ENCODE data around the gene APC2. TPM values are rescaled to one million over a fixed set of nuclear protein-coding genes. Genes with fewer than 3 reads are reported as not detected.
A peak's percentile ranks its signal among the peaks of the same experiment; 100 is the strongest.

APC2 gene
- total RNA-seq, 1 experiment from 2014 or later, result 0.68 TPM

DNA sequence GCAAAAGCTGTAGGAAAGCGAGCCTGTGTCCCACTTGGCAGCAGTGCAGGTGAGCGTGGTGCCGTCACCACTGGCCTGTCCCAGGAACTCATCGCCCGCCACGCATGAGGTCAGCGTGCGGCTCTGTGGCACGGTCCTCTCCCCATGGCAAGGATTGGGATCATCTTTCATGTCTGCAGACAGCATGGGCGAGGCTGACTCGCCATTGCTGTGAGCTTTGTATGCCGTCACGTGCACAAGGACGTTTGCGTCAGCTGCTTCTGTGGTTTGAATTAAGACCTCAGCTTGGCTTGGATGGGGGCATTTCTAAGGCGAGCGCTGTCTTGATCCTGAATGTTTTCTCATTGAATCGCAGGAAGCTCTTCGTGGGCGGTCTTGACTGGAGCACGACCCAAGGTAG, 32.8 kb upstream of the APC2 start:
- H4K8ac ChIP-seq (replicated peaks; ENCODE audit: insufficient read length, low read depth, low read length), result no peak overlapping the region
- H2AK5ac ChIP-seq (ENCODE audit: insufficient read length, low read length), result no peak overlapping the region
- no peak overlapping the region for H2BK20ac ChIP-seq (ENCODE audit: low read depth, low read length, poor library complexity, severe bottlenecking)
- no peak overlapping the region for H2BK120ac ChIP-seq (ENCODE audit: low read depth, low read length, poor library complexity, severe bottlenecking)
- no peak overlapping the region for H3K56ac ChIP-seq (ENCODE audit: insufficient read length, low read depth, low read length)
- Mint-ChIP-seq H3K4me3 (peak overlapping the region; percentile 7 to 57; a peak in 2 of 5 replicates), H3K36me3 (ENCODE audit: insufficient read depth in 1 of 3, low read depth in 3 of 3) (peaks cover 19 to 72% (median 55%) of the 10 kb centered on the region in 3 experiments), H3K27me3 (ENCODE audit: low read depth) (no peaks in the 10 kb centered on the region), H3K9me3 (peaks cover 0 to 2% of the 10 kb centered on the region in 2 experiments; a peak in 1 of 5 replicates), H3K4me1 (peaks cover 35 to 38% of the 10 kb centered on the region in 2 experiments), H3K27ac (peak overlapping the region; percentile 63 to 94 (median 94); a peak in 5 of 7 replicates)
- H4K91ac ChIP-seq (ENCODE audit: insufficient read length, low read depth, low read length), result no peak overlapping the region
- no peaks in the 10 kb centered on the region for H3K9me3 ChIP-seq (ENCODE audit: control insufficient read depth, low read depth, low read length)
- no peak overlapping the region for H3K23ac ChIP-seq (ENCODE audit: insufficient read length, low read depth, low read length)
- H3K4ac ChIP-seq (ENCODE audit: low read depth, low read length), result no peak overlapping the region
- H3T11ph ChIP-seq (ENCODE audit: low read length), result no peak overlapping the region
- H2BK15ac ChIP-seq (ENCODE audit: low read depth, low read length), result no peak overlapping the region
- no peak for DNase-seq
- H3K79me2 ChIP-seq (ENCODE audit: insufficient read depth, low read length), result peaks cover 50% of the 10 kb centered on the region; the same call in 1 of the 2 replicates
- peaks cover 8% of the 10 kb centered on the region for H3K79me1 ChIP-seq (ENCODE audit: insufficient read depth, low read depth, low read length, poor library complexity, severe bottlenecking)
- no CpG with 5 or more reads among the region's 21 CpGs for WGBS (ENCODE audit: extremely low coverage, insufficient read length, low lambda C conversion rate)
- H4K5ac ChIP-seq (ENCODE audit: insufficient read length, low read depth, low read length), result no peak overlapping the region
- H2BK5ac ChIP-seq (ENCODE audit: insufficient read length, low read length), result no peak overlapping the region
- H3K27ac ChIP-seq (ENCODE audit: insufficient read length, low read depth, low read length), result no peak overlapping the region
- H3K4me2 ChIP-seq (ENCODE audit: insufficient read depth, insufficient read length, low read length), result no peak overlapping the region
- H4K20me1 ChIP-seq (ENCODE audit: control insufficient read depth, insufficient read depth, insufficient read length), result peaks cover 2% of the 10 kb centered on the region
- no peak overlapping the region for H2AFZ ChIP-seq (ENCODE audit: low read length)
- H3K27me3 ChIP-seq (ENCODE audit: insufficient read depth, low read length), result no peaks in the 10 kb centered on the region
- H2BK12ac ChIP-seq (ENCODE audit: insufficient read length, low read depth, low read length), result no peak overlapping the region
- TF ChIP-seq, protein P1, sequence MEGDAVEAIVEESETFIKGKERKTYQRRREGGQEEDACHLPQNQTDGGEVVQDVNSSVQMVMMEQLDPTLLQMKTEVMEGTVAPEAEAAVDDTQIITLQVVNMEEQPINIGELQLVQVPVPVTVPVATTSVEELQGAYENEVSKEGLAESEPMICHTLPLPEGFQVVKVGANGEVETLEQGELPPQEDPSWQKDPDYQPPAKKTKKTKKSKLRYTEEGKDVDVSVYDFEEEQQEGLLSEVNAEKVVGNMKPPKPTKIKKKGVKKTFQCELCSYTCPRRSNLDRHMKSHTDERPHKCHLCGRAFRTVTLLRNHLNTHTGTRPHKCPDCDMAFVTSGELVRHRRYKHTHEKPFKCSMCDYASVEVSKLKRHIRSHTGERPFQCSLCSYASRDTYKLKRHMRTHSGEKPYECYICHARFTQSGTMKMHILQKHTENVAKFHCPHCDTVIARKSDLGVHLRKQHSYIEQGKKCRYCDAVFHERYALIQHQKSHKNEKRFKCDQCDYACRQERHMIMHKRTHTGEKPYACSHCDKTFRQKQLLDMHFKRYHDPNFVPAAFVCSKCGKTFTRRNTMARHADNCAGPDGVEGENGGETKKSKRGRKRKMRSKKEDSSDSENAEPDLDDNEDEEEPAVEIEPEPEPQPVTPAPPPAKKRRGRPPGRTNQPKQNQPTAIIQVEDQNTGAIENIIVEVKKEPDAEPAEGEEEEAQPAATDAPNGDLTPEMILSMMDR (conservative IDR thresholded peaks at IDR 0.05), result no peak
- H3K14ac ChIP-seq (ENCODE audit: insufficient read depth, low read length), result no peak overlapping the region
- H3K9ac ChIP-seq (ENCODE audit: extremely low read depth, insufficient read length, low read length), result no peak overlapping the region
- H3K4me1 ChIP-seq (ENCODE audit: insufficient read depth, low read length), result no peaks in the 10 kb centered on the region; the same call in 1 of the 2 replicates
- no peak overlapping the region for H3K18ac ChIP-seq (ENCODE audit: insufficient read length, low read depth, low read length)
- no peaks in the 10 kb centered on the region for H3K23me2 ChIP-seq (ENCODE audit: insufficient read length, low read depth, low read length, poor library complexity, severe bottlenecking)
